GM12878 (cell line): ENCODE measurements around the gene KIAA2012. TPM values are rescaled to one million over a fixed set of nuclear protein-coding genes. Genes with fewer than 3 reads are reported as not detected.

Experiments used
- ATAC-seq: fragments of 200-7000 bp; cut with Tn5 transposase; 3 replicates; pipeline ENCODE4 v1.9.1; 2020; ENCODE audit warnings: mild to moderate bottlenecking, moderate library complexity
- BruUV-seq: library from RNA; stranded (reverse); fragments of 400-500 nt; replicated peaks from 2 replicates; lab custom pipeline; 2021; lab: Mats Ljungman, UMichigan
- CTCF ChIA-PET: fragments of 300-600 bp; sonication (Branson Sonifier 250); formaldehyde crosslinking; extraction: SDS; loops from one replicate; lab custom pipeline; 2021; ENCODE audit warnings: inconsistent platforms; lab: Yijun Ruan, JAX
- POLR2A ChIA-PET: fragments of 350-600 bp; formaldehyde crosslinking; extraction: SDS; loops from one replicate; lab custom pipeline; 2021; ENCODE audit warnings: inconsistent platforms; lab: Charles Lee
- RAD21 ChIA-PET: fragments of 300-600 bp; sonication (Branson Sonifier 250); formaldehyde crosslinking; loops from one replicate; lab custom pipeline; 2023; ENCODE audit warnings: antibody characterized with exemption; ENCODE audit not compliant: unreplicated experiment; lab: Charles Lee
- SMC1A ChIA-PET: fragments of 300-600 bp; sonication (Branson Sonifier 250); formaldehyde crosslinking; loops from one replicate; lab custom pipeline; 2023; ENCODE audit not compliant: unreplicated experiment, uncharacterized antibody; lab: Charles Lee
- DNase-seq: peaks from one replicate; pipeline ENCODE4 v3.0.0-alpha.2; 2011; ENCODE audit warnings: low read depth, low spot score
- FAIRE-seq: peaks from 3 replicates; lab custom pipeline; 2011; peaks lifted over from hg19 to GRCh38; lab: Jason Lieb, UNC
- H2AFZ ChIP-seq: 2 replicates; pipeline ENCODE4 v1.6.0; 2011; ENCODE audit warnings: low read depth, low read length, control low read depth; ENCODE audit not compliant: control insufficient read depth
- H3K27ac ChIP-seq: 2 replicates; pipeline ENCODE4 v1.5.1; 2011; ENCODE audit warnings: control low read depth; ENCODE audit not compliant: control insufficient read depth, insufficient read depth
- H3K27me3 ChIP-seq, 2 experiments: replicated peaks in 1 of 2; 2 replicates each; pipeline versions ENCODE4 v1.6.0 to v1.6.1; 2011; ENCODE audit warnings: low read length in 1 of 2; ENCODE audit not compliant: control insufficient read depth in 2 of 2, insufficient read depth in 2 of 2
- H3K36me3 ChIP-seq, 2 experiments: 2 replicates each; pipeline ENCODE4 v1.5.1; 2011; ENCODE audit warnings: low read length in 1 of 2; ENCODE audit not compliant: control insufficient read depth in 2 of 2, insufficient read depth in 2 of 2
- H3K4me1 ChIP-seq: 2 replicates; pipeline ENCODE4 v1.6.1; 2011; ENCODE audit warnings: mild to moderate bottlenecking, low read length, moderate library complexity, mixed read lengths; ENCODE audit not compliant: control insufficient read depth, insufficient read depth
- H3K4me2 ChIP-seq: 2 replicates; pipeline ENCODE4 v1.6.0; 2011; ENCODE audit warnings: control low read depth; ENCODE audit not compliant: control insufficient read depth, insufficient read depth
- H3K4me3 ChIP-seq: fragments of 200-600 bp; sonication (generic); 2 replicates; pipeline ENCODE4 v1.5.1; 2016
- H3K79me2 ChIP-seq: 2 replicates; pipeline ENCODE4 v1.6.0; 2011; ENCODE audit warnings: low read length; ENCODE audit not compliant: control insufficient read depth, insufficient read depth
- H3K9ac ChIP-seq: 2 replicates; pipeline ENCODE4 v1.8.0; 2011; ENCODE audit warnings: low read length, control low read depth, mixed read lengths; ENCODE audit not compliant: control insufficient read depth, insufficient read depth
- H3K9me3 ChIP-seq: replicated peaks from 3 replicates; pipeline ENCODE4 v1.5.1; 2011; ENCODE audit warnings: mild to moderate bottlenecking, low read length; ENCODE audit not compliant: control insufficient read depth, insufficient read depth
- H4K20me1 ChIP-seq: 2 replicates; pipeline ENCODE4 v1.6.0; 2011; ENCODE audit not compliant: control insufficient read depth, insufficient read depth
- ASH2L ChIP-seq: fragments of 300-600, 200-600 bp; sonication (generic); IDR thresholded peaks from 2 replicates; pipeline ENCODE4 v1.6.1; 2017; ENCODE audit warnings: low read depth, mild to moderate bottlenecking, borderline replicate concordance
- BHLHE40 ChIP-seq, 2 experiments: fragments of 450-650 bp in 1 of 2; IDR thresholded peaks; 2 replicates each; pipeline ENCODE4 v1.6.1; 2011 to 2017; ENCODE audit warnings: low read depth in 2 of 2, borderline replicate concordance in 1 of 2, improper control_type of control experiment in 1 of 2, low read length in 1 of 2, mild to moderate bottlenecking in 1 of 2
- CEBPB ChIP-seq, 2 experiments: fragments of 150-350 bp in 1 of 2; IDR thresholded peaks; 2 replicates each; pipeline ENCODE4 v1.6.1; 2012 to 2014; ENCODE audit warnings: low read depth in 2 of 2, low read length in 2 of 2, borderline replicate concordance in 1 of 2, inconsistent platforms in 1 of 2
- NFYA ChIP-seq: IDR thresholded peaks from 2 replicates; pipeline ENCODE4 v1.6.1; 2011; ENCODE audit warnings: low read depth, mild to moderate bottlenecking, low read length, improper control_type of control experiment, borderline replicate concordance
- NFYB ChIP-seq: IDR thresholded peaks from 2 replicates; pipeline ENCODE4 v1.6.1; 2011; ENCODE audit warnings: low read depth, mild to moderate bottlenecking, low read length, improper control_type of control experiment, moderate library complexity; ENCODE audit not compliant: insufficient read depth
- NR2F1 ChIP-seq: fragments of 450-650 bp; conservative IDR thresholded peaks from 2 replicates; pipeline ENCODE4 v1.6.1; 2017; ENCODE audit warnings: mild to moderate bottlenecking
- RBBP5 ChIP-seq: fragments of 200-600 bp; sonication (generic); conservative IDR thresholded peaks from 2 replicates; pipeline ENCODE4 v1.6.1; 2016
- STAT1 ChIP-seq: fragments of 450-650 bp; conservative IDR thresholded peaks from 2 replicates; pipeline ENCODE4 v1.6.1; 2014; ENCODE audit warnings: antibody characterized with exemption, mild to moderate bottlenecking
- TARDBP ChIP-seq: IDR thresholded peaks from 2 replicates; pipeline ENCODE4 v1.6.1; 2016; ENCODE audit warnings: borderline replicate concordance
- TCF7 ChIP-seq: IDR thresholded peaks from 2 replicates; pipeline ENCODE4 v1.6.1; 2014; ENCODE audit warnings: antibody characterized with exemption, borderline replicate concordance
- WGBS: methylation state at CpG from one replicate; pipeline ENCODE4 v1.1.6; 2016; ENCODE audit warnings: low lambda C conversion rate; ENCODE audit not compliant: insufficient replicate concordance, insufficient coverage; ENCODE audit errors: missing lambda C conversion rate; 5-methylcytosine and 5-hydroxymethylcytosine counted together
- in situ Hi-C: fragments of 300-500 bp; cut with MboI; formaldehyde crosslinking; loops from 9 replicates; pipeline ENCODE4 v1.14.3; 2018; ENCODE audit warnings: mixed read lengths
- intact Hi-C: fragments of 100-400 bp; cut with micrococcal nuclease; formaldehyde crosslinking; loops from one replicate; pipeline ENCODE4 v1.14.2; 2022; ENCODE audit not compliant: unreplicated experiment
- polyA plus RNA-seq, 11 experiments: library from polyadenylated mRNA; depleted of rRNA in 4 of 11; unstranded in 6 of 11; stranded (reverse) in 5 of 11; fragments of >200 nt; fragmentation: Nextera tagmentation in 4 of 11; fragmentation: Illumina TruSeq in 1 of 11; extraction: Ambion mirVana in 4 of 11; extraction: Trizol in 1 of 11; gene quantifications; 1 replicate in 1 of 11; 2 replicates in 10 of 11; pipeline versions ENCODE4 v1.2.1 to v1.2.3, GENCODE V29; 2011 to 2016; ENCODE audit warnings: inconsistent platforms in 2 of 11, missing spikeins in 2 of 11, low read depth in 1 of 11
- total RNA-seq, 4 experiments: library from RNA; depleted of rRNA in 3 of 4; stranded (reverse); fragments of >200 nt in 3 of 4; fragmentation: Illumina TruSeq in 1 of 4; extraction: Trizol in 1 of 4; gene quantifications; 2 replicates each; pipeline versions ENCODE4 v1.2.1 to v1.2.3, GENCODE V29; 2013 to 2021
- TF ChIP-seq, protein P1 (sequence below): fragments of 450-650 bp; formaldehyde crosslinking; IDR thresholded peaks from 2 replicates; pipeline ENCODE4 v1.4.0; 2022; ENCODE audit warnings: mild to moderate bottlenecking, moderate library complexity
- TF ChIP-seq, protein P2 (sequence below): fragments of 450-650 bp; conservative IDR thresholded peaks from 2 replicates; pipeline ENCODE4 v1.6.1; 2017; ENCODE audit warnings: mild to moderate bottlenecking, moderate library complexity
- TF ChIP-seq, protein P3 (sequence below): fragments of 450-650 bp; IDR thresholded peaks from 2 replicates; pipeline ENCODE4 v1.6.1; 2017; ENCODE audit warnings: mild to moderate bottlenecking, moderate library complexity

Gene KIAA2012
- total and polyA plus RNA-seq, 10 of the 15 experiments (the other 5 are each of a cell fraction or from before 2014, with no cell fraction given): 0.03 TPM; not detected in 9

DNA sequence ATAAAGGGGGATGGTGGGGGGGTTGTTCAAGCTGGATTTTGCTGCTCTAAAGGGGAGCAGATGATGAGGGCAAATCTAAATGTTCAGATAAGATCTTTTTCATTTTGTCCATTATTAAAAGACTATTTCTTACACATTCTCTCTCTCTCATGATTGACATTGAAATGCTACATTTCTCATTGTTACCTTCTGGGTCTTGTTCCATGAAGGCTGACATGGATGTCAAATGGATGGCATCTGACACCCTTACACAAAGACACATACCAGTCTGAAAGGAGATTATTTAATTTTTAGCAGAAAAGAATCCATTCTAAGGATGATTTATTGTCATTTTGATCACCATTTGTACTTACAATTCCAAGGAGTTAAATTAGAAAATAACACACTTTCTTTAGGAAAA, 28.3 kb upstream of the KIAA2012 start (continued):
- TF ChIP-seq CEBPB (IDR thresholded peaks at IDR 0.05; ENCODE audit: borderline replicate concordance in 1 of 2, low read depth in 2 of 2, low read length in 2 of 2) (no peak), STAT1 (no peak), TARDBP (no peak), NFYB (no peak), NFYA (no peak), NR2F1 (no peak), RBBP5 (no peak), TCF7 (no peak)
- TF ChIP-seq, protein P1, sequence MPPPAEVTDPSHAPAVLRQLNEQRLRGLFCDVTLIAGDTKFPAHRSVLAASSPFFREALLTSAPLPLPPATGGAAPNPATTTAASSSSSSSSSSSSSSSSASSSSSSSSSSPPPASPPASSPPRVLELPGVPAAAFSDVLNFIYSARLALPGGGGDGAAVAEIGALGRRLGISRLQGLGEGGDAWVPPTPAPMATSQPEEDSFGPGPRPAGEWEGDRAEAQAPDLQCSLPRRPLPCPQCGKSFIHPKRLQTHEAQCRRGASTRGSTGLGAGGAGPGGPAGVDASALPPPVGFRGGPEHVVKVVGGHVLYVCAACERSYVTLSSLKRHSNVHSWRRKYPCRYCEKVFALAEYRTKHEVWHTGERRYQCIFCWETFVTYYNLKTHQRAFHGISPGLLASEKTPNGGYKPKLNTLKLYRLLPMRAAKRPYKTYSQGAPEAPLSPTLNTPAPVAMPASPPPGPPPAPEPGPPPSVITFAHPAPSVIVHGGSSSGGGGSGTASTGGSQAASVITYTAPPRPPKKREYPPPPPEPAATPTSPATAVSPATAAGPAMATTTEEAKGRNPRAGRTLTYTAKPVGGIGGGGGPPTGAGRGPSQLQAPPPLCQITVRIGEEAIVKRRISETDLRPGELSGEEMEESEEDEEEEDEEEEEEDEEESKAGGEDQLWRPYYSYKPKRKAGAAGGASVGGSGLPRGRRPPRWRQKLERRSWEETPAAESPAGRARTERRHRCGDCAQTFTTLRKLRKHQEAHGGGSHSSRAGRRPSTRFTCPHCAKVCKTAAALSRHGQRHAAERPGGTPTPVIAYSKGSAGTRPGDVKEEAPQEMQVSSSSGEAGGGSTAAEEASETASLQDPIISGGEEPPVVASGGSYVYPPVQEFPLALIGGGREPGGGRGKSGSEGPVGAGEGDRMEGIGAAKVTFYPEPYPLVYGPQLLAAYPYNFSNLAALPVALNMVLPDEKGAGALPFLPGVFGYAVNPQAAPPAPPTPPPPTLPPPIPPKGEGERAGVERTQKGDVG (CRISPR knock-in tag): no peak

DNA sequence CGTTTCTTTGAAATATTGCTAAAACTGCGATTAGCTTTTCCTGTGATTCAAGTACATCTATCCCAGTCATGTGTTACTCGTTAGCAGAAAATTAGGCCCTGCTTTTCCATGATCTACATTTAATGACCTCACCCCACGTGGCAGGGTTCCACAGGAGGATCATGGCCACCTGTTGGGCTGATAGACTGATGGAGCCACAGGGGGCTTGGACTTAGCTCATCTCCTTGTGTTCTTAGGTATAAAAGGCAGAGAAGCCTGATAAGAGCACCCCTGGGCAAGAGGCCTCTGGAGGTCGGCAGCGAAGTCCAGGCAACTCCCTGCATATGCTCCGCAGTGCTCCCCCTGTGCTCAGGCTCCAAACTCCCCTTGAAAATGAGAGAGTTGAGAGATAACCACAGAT, 26.5 kb upstream of the KIAA2012 start:
- 14% methylated on average over 7 of the region's 7 CpGs for WGBS
- TF ChIP-seq ASH2L: no peak
- TF ChIP-seq, protein P2, sequence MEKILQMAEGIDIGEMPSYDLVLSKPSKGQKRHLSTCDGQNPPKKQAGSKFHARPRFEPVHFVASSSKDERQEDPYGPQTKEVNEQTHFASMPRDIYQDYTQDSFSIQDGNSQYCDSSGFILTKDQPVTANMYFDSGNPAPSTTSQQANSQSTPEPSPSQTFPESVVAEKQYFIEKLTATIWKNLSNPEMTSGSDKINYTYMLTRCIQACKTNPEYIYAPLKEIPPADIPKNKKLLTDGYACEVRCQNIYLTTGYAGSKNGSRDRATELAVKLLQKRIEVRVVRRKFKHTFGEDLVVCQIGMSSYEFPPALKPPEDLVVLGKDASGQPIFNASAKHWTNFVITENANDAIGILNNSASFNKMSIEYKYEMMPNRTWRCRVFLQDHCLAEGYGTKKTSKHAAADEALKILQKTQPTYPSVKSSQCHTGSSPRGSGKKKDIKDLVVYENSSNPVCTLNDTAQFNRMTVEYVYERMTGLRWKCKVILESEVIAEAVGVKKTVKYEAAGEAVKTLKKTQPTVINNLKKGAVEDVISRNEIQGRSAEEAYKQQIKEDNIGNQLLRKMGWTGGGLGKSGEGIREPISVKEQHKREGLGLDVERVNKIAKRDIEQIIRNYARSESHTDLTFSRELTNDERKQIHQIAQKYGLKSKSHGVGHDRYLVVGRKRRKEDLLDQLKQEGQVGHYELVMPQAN: no peak
- TF ChIP-seq, protein P3, sequence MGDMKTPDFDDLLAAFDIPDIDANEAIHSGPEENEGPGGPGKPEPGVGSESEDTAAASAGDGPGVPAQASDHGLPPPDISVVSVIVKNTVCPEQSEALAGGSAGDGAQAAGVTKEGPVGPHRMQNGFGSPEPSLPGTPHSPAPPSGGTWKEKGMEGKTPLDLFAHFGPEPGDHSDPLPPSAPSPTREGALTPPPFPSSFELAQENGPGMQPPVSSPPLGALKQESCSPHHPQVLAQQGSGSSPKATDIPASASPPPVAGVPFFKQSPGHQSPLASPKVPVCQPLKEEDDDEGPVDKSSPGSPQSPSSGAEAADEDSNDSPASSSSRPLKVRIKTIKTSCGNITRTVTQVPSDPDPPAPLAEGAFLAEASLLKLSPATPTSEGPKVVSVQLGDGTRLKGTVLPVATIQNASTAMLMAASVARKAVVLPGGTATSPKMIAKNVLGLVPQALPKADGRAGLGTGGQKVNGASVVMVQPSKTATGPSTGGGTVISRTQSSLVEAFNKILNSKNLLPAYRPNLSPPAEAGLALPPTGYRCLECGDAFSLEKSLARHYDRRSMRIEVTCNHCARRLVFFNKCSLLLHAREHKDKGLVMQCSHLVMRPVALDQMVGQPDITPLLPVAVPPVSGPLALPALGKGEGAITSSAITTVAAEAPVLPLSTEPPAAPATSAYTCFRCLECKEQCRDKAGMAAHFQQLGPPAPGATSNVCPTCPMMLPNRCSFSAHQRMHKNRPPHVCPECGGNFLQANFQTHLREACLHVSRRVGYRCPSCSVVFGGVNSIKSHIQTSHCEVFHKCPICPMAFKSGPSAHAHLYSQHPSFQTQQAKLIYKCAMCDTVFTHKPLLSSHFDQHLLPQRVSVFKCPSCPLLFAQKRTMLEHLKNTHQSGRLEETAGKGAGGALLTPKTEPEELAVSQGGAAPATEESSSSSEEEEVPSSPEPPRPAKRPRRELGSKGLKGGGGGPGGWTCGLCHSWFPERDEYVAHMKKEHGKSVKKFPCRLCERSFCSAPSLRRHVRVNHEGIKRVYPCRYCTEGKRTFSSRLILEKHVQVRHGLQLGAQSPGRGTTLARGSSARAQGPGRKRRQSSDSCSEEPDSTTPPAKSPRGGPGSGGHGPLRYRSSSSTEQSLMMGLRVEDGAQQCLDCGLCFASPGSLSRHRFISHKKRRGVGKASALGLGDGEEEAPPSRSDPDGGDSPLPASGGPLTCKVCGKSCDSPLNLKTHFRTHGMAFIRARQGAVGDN: no peak
- TF ChIP-seq BHLHE40 (IDR thresholded peaks at IDR 0.05; ENCODE audit: borderline replicate concordance in 1 of 2, low read depth in 2 of 2, low read length in 1 of 2): no peak

More for the DNA sequence above, 26.5 kb upstream of the KIAA2012 start:
- ChIA-PET CTCF (no interaction called here), POLR2A (no interaction called here), RAD21 (no interaction called here), SMC1A (interaction anchor here (0.6 kb wide), 1 partner anchor 152 kb away, joined by 3 read pairs; no protein-coding TSS in a partner anchor)
- H2AFZ ChIP-seq: no peak overlapping the region
- no peak overlapping the region for H3K4me3 ChIP-seq
- no peak overlapping the region for H3K9ac ChIP-seq
- H3K79me2 ChIP-seq: no peaks in the 10 kb centered on the region
- intact Hi-C loops (no loop called here), in situ Hi-C loops (no loop called here)
- H3K9me3 ChIP-seq: no peaks in the 10 kb centered on the region; the same call in 2 of the 3 replicates
- no peak overlapping the region for H3K4me2 ChIP-seq
- ATAC-seq (no peak), FAIRE-seq (no peak), DNase-seq (no peak)
- BruUV-seq: no TSS peak
- H4K20me1 ChIP-seq: no peaks in the 10 kb centered on the region
- H3K27me3 ChIP-seq: 0 out of 4 replicates have a peak, but pooled peaks cover 0 to 2% of the 10 kb centered on the region in 2 experiments
- H3K27ac ChIP-seq: no peak overlapping the region
- H3K36me3 ChIP-seq: no peaks in the 10 kb centered on the region
- H3K4me1 ChIP-seq: peaks cover 7% of the 10 kb centered on the region; the same call in 1 of the 2 replicates
